Activated CD8-positive, alpha-beta memory T cell treated with anti-CD3 and anti-CD28 coated beads, Interleukin-2, amount 50 U/mL, for 1 hour (primary cell): Measurements from ENCODE around the gene ADORA1.

Source experiments
- DNase-seq: peaks from one replicate; pipeline ENCODE4 v3.0.0-alpha.2; 2020; ENCODE audit errors: extremely low read depth

Gene ADORA1

GRCh38 chr1:203121186-203122015 lies 6.1 kb upstream of the ADORA1 start:
- no peak for DNase-seq

GRCh38 chr1:203122159-203122558 lies 5.4 kb upstream of the ADORA1 start:
- DNase-seq = no peak

- no peak for DNase-seq
Observed at GRCh38 chr1:203124011-203124410, 3.5 kb upstream of the ADORA1 start.

- DNase-seq = no peak
Observed at GRCh38 chr1:203124546-203125317, 2.8 kb upstream of the ADORA1 start.

GRCh38 chr1:203126151-203126865 lies 1.2 kb upstream of the ADORA1 start:
- DNase-seq = no peak

DNA sequence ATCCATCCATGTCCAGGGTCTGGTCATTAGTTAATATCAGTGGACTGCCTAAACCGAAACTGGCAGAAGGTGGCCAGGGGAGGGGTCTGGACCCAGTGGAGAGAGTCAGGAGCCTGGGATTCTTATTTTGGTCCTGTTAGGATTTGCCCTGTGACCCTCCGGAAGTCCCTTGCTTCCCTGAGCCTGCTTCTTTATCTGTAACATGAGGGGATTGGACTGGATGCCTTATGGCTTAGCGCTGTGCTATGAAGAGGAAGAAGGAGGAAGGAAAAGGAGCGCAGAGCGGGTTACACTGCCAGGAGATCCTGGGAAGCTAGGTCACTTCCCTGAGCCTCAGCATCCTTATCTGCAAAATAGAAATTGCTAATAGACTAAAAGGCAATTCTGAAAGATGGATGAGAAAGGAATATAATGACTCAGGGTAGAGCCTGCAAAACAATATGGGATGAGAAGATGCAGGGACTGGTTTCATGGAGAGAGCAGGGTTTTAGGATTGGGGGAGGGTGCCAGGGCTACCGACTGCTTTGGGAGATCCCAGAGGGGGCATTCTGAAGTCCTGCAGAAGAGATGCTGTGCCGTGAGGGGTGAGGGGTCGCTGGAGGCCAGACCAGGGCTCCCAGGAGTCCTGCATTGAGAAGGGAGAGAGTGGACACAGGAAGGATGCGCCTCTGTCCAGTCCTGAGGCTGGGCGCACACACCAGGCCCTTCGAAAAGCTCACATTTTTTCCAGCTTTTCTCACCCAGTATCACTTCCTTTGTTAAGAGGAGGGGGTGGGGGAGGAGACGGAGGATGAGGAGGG lies 460 bp upstream of the ADORA1 start:
- no peak for DNase-seq

- no peak for DNase-seq
Observed at GRCh38 chr1:203128431-203128715, 847 bp downstream of the ADORA1 start.

- DNase-seq = no peak
Observed at GRCh38 chr1:203128716-203129500, 1.4 kb downstream of the ADORA1 start.

- DNase-seq = no peak
Observed at GRCh38 chr1:203129501-203130231, 2.1 kb downstream of the ADORA1 start.

DNA sequence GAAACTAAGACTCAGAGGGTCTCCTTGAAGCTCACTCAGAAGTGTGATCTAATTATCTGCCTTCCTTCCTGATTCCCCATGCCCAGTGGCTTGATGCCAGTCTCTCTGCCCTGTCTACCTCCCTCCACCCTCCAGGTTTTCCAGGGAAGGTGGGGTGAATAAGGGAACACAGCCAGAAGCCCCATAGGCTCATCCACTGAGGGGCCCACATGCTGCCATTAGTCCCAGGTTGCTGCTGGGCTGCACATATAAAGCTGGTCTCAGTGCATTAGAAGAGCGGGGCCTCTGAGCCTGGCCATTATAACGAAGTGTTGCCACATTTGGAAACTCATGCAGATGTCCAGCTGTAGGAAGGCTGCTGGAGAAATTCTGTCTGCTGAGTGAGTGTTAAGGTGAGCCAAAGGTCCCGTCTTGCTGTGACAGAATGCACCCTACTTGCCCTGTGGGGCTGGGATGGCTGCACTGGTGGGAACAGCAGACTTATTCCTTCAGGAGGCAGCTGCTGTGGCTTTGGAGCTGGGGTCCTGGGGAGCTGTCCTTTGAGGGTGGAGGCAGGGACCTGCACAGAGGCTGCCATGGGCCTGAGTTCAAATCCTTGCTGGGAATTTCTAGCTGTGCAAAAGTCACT lies 2.9 kb downstream of the ADORA1 start:
- no peak for DNase-seq

DNA sequence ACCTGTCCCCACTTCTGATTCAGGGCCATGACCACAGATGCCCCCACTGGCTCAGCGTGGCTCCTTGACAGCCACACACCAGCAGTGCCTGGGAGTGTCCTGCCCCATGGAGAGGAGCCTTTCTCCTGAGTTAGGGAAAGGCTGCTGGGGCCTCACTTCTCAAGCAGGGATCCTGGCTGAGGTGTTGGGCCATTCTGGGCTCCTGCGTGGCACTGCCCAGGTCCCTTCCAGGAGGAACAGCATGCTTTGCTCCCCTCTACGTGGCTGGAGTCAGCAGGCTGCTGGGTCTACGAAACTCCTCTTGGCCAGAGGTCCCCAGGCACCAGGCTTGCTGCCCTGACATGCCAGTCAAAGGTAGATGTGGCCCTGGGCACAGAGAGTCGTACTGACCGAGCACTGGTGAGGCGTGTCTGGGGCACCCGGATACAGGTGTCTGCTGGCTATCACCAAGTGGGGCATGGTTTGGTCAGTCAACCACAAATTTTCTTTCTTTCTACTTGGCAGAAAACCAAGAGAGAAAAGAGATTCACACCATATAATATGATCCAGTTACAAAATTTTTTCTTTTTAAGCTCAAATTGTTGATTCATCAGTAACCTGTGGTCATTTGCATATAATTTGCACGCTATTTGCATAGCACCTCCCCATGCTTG lies 4.1 kb downstream of the ADORA1 start:
- DNase-seq = no peak

- DNase-seq = no peak
Observed at GRCh38 chr1:203133970-203134725, 6.6 kb downstream of the ADORA1 start.

DNA sequence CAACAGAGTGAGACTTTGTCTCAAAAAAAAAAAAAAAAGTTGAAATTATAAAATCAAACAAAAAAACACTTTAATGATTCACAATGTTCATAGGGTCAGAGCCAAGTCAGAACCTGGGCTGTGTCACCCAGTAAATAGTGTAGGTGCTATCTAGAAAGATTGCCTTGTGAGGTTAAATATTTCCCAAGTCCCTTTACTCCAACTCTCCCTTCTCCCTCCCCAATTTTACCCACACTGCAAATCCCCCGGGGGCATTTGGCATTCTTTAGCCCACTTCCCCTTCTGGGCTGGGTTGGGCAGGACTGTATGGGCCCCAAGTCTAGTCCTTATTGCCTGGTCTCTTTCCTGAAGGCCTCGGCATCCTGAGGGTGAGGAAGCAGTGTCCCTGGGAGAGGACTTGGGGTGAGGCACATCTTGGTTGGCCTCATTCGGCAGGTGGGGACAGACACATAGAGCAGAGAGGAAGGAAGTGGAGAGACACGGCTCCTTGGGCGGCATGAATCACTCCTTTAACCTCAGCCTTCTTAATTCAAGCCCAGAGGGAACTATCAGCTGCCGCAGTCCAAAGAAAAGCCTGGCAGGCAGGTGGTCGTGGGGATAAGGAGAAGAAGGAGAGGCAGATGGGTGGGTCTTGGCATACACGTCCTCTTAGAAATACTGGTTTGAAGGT lies 8.2 kb downstream of the ADORA1 start:
- DNase-seq = no peak

DNA sequence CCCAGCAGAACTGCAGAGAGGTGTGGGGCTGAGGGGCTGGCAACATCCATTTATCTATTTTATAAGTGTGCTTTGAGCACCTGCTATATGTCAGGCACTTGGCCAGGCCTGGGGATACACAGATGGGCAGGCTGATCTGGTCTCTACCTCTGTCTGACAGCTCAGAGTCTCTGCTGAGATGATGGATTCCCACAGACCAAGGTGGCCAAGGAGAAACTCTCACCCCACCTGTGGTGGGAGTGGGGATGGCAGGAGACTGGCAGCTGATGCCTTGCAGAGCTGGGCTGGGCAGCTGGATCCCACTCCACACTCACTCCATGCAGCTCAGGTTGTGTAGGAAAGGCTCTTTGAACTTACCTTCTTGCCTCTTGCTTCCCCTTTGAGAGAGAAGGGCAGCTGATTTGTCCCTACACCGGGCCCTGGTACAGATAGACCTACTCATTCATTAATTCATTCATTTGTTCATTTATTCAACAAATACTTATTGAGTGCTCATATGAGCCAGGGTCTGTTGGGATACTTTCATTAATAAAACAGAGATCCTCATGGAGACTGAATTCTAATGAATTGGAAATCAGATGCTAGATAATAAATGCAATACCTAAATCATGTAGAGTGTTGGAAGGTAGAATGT lies 9.0 kb downstream of the ADORA1 start:
- DNase-seq = no peak

GRCh38 chr1:203137324-203137723 lies 9.8 kb downstream of the ADORA1 start:
- no peak for DNase-seq

- no peak for DNase-seq
Observed at GRCh38 chr1:203138066-203138465, 10.5 kb downstream of the ADORA1 start.

- no peak for DNase-seq
Observed at GRCh38 chr1:203139976-203140475, 12.5 kb downstream of the ADORA1 start.
